ENCODE measurements around the gene IL5RA.

The IL5RA gene

GRCh38 chr3:3064297-3064696 is 45.9 kb downstream of the IL5RA start:
- DNase-seq, result no peak

DNA sequence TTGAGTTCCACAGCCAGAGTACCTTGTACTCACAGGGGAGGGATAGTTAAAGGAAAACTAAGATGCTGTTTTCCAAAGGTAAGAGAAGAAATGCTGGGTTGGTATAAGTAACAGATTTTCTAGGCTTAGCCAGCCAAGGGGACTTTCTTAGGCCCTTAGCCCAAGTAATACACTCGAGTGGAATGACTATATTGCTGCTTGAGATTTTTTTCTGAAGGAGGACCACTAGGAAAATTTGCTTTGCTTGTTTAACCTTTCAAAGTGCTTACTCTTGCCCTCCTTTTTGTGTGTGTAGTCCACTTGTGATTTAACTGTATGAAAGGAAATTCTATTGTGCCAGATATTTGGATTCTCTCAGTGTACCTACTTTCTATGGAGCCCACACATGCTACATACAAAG is 50.5 kb downstream of the IL5RA start:
- DNase-seq, result no peak

GRCh38 chr3:3053974-3054373 is 56.2 kb downstream of the IL5RA start:
- no peak for DNase-seq

DNA sequence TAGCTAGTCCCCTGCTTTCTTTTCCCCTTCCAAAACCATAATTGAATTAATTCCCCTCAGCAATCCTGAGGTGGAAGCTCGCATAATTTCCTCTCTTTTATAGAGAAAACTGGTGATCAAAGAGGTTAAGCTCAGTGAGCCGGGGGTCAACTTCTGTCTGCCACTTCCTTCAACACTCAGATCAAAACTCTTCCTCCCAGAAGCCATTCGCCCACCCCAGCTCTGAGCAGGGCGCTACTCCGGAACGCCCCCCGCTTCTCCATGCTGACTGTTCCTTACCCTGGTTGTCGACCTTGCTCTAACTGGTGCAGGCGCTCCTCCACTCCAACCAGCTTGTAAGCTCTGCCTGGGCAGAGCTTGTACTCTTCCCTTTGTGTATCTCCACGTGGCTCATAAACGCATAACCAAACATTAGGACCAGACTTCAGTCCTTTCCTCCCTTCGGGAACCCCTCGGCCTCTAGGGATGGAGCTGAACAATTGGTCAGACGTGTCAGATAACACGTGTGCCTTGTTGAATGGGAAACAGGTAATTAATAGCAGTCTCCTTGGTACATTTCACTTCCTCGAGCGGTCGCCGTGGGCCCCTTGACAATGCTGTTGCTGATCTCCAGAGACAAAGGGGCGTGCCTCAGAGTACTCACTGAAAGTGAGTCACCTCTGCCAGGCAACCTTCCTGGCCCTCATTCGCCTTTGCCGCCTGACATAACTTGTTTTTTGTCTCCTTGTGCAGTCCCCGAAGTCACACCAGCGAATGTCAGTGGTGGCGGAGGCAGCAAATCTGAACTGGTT is 71.8 kb downstream of the IL5RA start:
- peak; percentile 22 for DNase-seq

GRCh38 chr3:3037156-3037555 is 73.0 kb downstream of the IL5RA start:
- no peak for DNase-seq

GRCh38 chr3:3031326-3031725 is 78.8 kb downstream of the IL5RA start:
- DNase-seq, result no peak

DNA sequence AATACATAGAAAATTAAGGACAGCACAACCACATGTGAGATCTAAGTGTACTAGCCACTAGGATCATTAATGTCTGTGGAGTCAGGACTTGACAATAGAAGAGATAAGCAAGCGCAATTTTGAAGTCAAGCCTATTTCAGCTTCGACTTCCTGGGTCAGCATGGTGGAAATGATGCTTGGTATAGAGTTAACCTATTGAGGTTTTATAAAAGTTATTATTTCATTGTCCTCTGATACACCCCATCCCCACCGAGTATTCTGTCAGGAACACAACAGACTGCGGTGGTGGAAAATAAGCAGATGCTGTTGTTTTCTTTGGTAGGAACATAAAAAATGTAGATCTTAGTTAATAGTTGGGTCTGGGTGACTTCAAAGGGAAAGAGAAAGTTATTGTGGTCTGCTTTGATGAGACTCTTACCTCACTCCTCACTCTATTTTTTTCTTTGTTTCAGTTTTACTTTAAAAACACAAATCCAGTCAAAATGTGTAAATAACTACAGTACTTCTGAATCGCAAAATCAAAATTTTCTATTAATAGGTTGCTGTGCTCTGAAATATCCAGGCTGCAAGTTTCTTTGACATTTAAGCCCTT is 82.1 kb downstream of the IL5RA start:
- no peak for DNase-seq

- peak; percentile 20 for DNase-seq
Measured at GRCh38 chr3:3023111-3023745, 86.9 kb downstream of the IL5RA start.

DNA sequence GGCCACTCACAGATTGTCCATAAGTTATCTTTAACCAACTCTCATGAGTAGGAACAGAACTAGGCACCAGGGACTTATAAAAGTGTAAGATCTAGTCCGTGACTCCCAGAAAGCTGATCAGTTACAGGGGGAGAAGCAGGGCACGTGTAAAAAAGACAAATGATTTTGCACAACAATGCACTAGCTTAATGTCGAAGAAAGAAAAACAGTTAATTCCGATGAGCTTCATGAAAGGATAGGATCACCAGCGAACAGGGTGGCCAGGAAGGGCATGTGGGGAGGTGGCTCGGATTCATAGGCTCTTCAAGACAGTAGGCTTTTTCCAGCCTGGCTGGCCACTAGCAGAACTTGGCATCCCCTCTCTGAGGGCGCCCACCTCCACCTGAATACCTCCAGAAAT is 90.0 kb downstream of the IL5RA start:
- no peak for DNase-seq

All from eye (tissue), 1 donor.